Fibroblast of mammary gland (primary cell): ENCODE data around the gene UQCR11.

Source experiments
- DNase-seq: peaks from one replicate; pipeline ENCODE4 v3.0.0-alpha.2; 2010; ENCODE audit warnings: low read depth
- H3K4me3 ChIP-seq: 2 replicates; pipeline ENCODE4 v1.5.1; 2011; ENCODE audit warnings: low read depth, mild to moderate bottlenecking, low read length, moderate library complexity; ENCODE audit not compliant: control insufficient read depth
- TF ChIP-seq, protein P1 (sequence below): conservative IDR thresholded peaks from 2 replicates; pipeline ENCODE4 v1.5.1; 2011; ENCODE audit warnings: low read depth, low read length, inconsistent platforms; ENCODE audit not compliant: control insufficient read depth, insufficient read depth

Gene UQCR11

DNA sequence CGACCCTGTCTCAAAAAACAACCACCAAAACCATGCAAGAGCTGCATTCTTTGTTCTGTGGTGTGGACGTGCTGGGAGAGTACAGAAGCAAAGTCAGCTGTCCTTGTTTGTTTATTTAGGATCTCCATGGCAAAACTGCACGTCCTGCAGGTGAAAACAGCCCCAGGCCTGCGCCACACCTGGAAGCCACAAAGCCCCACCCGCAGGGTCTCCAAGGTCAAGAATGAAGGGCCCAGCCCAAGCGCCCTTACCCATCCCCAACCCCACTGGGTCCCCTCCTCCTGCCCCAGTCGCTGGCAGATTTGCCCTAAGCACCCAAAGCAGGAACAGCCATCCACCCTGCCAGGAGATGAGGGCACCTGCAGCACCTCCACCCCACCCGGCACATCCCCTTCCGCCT is 23.1 kb downstream of the UQCR11 start:
- TF ChIP-seq, protein P1, sequence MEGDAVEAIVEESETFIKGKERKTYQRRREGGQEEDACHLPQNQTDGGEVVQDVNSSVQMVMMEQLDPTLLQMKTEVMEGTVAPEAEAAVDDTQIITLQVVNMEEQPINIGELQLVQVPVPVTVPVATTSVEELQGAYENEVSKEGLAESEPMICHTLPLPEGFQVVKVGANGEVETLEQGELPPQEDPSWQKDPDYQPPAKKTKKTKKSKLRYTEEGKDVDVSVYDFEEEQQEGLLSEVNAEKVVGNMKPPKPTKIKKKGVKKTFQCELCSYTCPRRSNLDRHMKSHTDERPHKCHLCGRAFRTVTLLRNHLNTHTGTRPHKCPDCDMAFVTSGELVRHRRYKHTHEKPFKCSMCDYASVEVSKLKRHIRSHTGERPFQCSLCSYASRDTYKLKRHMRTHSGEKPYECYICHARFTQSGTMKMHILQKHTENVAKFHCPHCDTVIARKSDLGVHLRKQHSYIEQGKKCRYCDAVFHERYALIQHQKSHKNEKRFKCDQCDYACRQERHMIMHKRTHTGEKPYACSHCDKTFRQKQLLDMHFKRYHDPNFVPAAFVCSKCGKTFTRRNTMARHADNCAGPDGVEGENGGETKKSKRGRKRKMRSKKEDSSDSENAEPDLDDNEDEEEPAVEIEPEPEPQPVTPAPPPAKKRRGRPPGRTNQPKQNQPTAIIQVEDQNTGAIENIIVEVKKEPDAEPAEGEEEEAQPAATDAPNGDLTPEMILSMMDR = no peak
- no peak overlapping the region for H3K4me3 ChIP-seq
- no peak for DNase-seq

DNA sequence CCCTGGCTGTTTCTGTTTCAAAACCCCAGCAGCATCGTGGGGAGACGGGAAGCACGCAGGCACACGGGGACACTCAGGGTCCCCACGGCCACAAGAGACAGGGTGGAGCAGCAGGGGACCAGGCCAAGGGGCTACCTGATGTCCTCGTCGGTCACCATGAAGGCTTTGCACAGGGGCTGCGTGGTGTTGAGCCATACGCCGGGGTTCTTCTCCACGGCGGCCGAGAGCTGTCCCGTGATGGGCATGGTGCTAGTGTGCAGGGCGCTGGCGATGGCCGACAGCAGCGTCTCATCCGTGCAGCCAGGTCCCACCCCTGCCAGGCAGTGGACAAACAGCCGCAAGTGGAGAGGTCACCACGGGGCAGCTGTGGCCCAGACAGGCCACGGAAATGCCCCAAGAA is 24.3 kb downstream of the UQCR11 start:
- TF ChIP-seq, protein P1 = no peak
- no peak overlapping the region for H3K4me3 ChIP-seq

DNA sequence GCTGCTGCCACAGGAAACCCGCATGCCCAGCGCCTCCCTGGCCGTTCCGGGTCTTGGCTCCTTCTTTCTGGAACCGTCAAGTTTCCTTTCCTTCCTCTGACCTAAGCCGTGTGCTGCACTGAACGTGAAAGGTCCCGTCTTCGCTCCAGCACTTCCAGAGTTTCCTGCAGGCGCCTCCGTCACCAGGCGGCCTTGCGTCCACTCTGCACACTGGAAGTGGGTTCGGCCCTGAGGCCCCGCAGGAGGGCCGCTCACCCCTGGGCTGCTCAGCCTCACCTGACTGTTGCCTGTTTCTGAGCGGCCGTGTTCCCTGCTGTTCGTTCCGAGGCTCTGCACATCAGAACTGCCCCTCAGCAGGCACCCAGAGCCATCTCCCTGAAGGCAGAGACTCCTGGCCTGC is 24.9 kb downstream of the UQCR11 start:
- no peak for DNase-seq
- TF ChIP-seq, protein P1 = no peak
- no peak overlapping the region for H3K4me3 ChIP-seq

More for the DNA sequence above, 24.3 kb downstream of the UQCR11 start:
- no peak for DNase-seq

DNA sequence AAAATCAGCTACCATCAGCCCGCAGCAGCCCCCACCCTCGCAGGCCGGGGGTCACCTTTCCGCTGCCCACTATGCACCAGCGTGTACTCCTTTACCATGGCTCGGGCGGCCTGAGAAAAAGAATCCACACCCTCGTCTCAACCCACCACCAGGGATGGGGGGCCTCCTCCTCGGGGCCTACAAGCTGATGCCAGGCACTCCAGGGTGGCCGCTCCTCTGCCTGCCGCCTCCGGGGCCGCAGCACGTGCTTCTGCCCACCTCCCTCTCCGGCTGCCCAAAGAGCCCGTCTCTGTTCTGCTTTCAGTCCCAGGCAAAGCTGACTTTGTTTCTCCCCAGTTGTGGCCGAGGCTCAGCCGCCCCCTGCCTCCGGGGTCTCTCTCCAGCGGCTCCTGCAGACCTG is 26.0 kb downstream of the UQCR11 start:
- DNase-seq = no peak
- no peak overlapping the region for H3K4me3 ChIP-seq
- TF ChIP-seq, protein P1 = no peak

DNA sequence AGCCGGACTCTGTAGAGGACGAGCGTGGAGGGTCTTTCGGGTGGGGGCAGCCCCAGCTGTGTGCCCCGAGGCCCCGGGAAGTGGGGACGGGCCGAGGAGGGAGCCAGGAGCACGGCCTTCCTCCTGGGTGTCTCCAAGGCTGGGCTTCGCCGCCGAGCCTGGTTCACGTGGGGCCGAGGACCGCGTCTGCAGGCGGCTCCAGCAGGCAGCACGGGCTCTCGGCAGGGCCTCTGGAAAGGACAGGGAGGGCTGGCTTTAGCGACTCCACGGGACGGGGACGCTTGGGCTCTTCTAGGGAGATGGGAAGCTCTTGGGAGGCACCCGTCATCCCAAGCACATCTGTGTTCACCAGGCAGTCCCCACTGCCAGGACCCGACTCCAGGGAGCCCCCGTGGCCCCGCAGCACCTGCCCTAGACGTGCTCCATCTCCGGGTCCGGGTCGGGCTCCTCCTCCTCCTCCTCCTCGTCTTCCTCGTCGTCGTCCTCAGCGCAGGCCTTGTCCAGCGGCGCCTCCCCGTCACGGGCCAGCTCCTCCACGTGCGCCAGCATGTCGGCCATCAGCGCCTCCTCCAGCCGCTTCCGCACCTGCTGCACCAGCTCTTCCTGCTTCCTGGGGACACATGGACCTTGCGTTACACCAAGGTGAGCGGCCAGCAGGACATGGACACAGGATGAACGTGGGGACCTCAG is 27.2 kb downstream of the UQCR11 start:
- TF ChIP-seq, protein P1 = no peak
- DNase-seq = no peak
- H3K4me3 ChIP-seq = no peak overlapping the region

DNA sequence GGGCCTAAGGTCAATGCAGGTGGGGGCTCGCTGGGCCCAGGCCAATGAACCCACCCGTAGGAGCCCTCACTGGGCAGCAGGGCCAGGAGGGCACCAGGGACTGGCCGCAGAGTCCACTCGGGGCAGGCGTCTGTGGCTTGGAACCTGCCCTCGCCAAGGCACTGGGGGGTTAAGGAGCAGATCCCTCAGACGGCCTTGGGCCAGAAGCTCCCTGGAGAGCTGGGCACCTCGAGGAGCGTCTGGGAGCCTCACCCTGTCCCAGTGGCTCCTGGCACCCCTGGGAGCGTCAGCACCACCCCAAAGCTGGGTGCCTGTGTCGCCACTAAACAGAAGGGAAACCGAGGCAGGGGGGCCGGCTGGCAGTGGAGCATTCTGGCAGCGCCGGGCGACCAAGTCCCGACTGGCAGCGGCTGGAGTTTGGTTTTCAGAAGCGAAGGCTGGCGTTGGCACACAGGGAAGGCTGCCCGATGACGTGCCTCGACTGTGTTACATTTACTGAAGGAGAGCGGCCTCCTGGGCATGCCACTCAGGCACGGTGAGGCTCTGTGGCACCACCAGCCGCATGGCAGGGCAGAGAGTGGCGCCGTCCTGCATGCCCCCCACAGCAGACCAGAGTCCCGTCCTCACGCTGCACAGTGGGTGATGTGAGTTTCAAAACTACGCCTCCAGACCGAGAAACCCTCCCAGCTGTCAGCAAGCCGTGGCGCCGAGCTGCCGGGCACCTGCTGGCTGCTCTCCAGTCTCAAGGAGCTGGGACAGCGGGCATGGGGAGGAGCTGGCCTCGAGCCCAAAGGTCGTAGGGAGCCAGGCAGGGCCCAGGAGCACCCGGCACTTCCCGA is 28.0 kb downstream of the UQCR11 start:
- no peak overlapping the region for H3K4me3 ChIP-seq
- DNase-seq = no peak
- TF ChIP-seq, protein P1 = no peak
